IPS DF 6.9 (cell line): ENCODE results near the gene FBXO4.
"Not testable (repeated sequence)": the region's sequence is repeated elsewhere in the genome, so short reads cannot be mapped to it uniquely, and the experiment has no call there.

ENCODE experiments used
- DNase-seq: peaks from one replicate; pipeline ENCODE4 v3.0.0-alpha.2; 2013; ENCODE audit warnings: low read depth, low spot score
- H3K27ac ChIP-seq: one replicate; pipeline ENCODE4 v1.5.1; 2013; ENCODE audit warnings: low read length, control low read depth
- H3K27me3 ChIP-seq: 2 replicates; pipeline ENCODE4 v1.6.1; 2013; ENCODE audit warnings: mild to moderate bottlenecking, low read length; ENCODE audit not compliant: control insufficient read depth, insufficient read depth
- H3K36me3 ChIP-seq: 2 replicates; pipeline ENCODE4 v1.6.1; 2013; ENCODE audit warnings: low read length; ENCODE audit not compliant: control insufficient read depth, insufficient read depth
- H3K4me1 ChIP-seq: 2 replicates; pipeline ENCODE4 v1.6.1; 2013; ENCODE audit warnings: low read length; ENCODE audit not compliant: control insufficient read depth, insufficient read depth
- H3K4me3 ChIP-seq: 2 replicates; pipeline ENCODE4 v1.5.1; 2013; ENCODE audit warnings: mild to moderate bottlenecking, low read length
- H3K9me3 ChIP-seq: 2 replicates; pipeline ENCODE4 v1.6.1; 2013; ENCODE audit warnings: low read length, inconsistent platforms; ENCODE audit not compliant: control insufficient read depth, insufficient read depth
- WGBS: extraction: QIAGEN DNeasy Blood & Tissue Kit; methylation state at CpG from one replicate; pipeline ENCODE4 v1.1.7; 2013; ENCODE audit warnings: mixed read lengths, missing lambda C conversion rate; ENCODE audit not compliant: insufficient read length, insufficient coverage; 5-methylcytosine and 5-hydroxymethylcytosine counted together

The FBXO4 gene

GRCh38 chr5:41924526-41924871, 582 bp upstream of the FBXO4 start:
- Histone ChIP-seq H3K4me1 (no peaks in the 10 kb centered on the region), H3K4me3 (no peak overlapping the region), H3K27ac (no peak overlapping the region), H3K9me3 (no peaks in the 10 kb centered on the region), H3K36me3 (no peaks in the 10 kb centered on the region), H3K27me3 (no peaks in the 10 kb centered on the region)
- WGBS = no CpG with 5 or more reads among the region's 4 CpGs
- no peak for DNase-seq

GRCh38 chr5:41925555-41925951, 472 bp downstream of the FBXO4 start:
- Histone ChIP-seq H3K27me3 (no peaks in the 10 kb centered on the region), H3K4me3 (peak overlapping the region; percentile 31; the same call in 1 of the 2 replicates), H3K27ac (no peak overlapping the region), H3K9me3 (no peaks in the 10 kb centered on the region), H3K36me3 (no peaks in the 10 kb centered on the region), H3K4me1 (no peaks in the 10 kb centered on the region)
- DNase-seq = no peak
- WGBS = no CpG with 5 or more reads among the region's 18 CpGs

- H3K27ac ChIP-seq = no peak overlapping the region
- H3K9me3 ChIP-seq = no peaks in the 10 kb centered on the region
- WGBS = no CpG with 5 or more reads among the region's 4 CpGs
- no peaks in the 10 kb centered on the region for H3K27me3 ChIP-seq
- no peaks in the 10 kb centered on the region for H3K36me3 ChIP-seq
- no peak overlapping the region for H3K4me3 ChIP-seq
- no peak for DNase-seq
- no peaks in the 10 kb centered on the region for H3K4me1 ChIP-seq
These were observed 2.5 kb downstream of the FBXO4 start for GRCh38 chr5:41927604-41928003.

- Histone ChIP-seq H3K4me1 (no peaks in the 10 kb centered on the region), H3K27me3 (no peaks in the 10 kb centered on the region), H3K36me3 (no peaks in the 10 kb centered on the region), H3K27ac (no peak overlapping the region), H3K9me3 (no peaks in the 10 kb centered on the region), H3K4me3 (no peak overlapping the region)
- DNase-seq = no peak
These were observed 4.0 kb downstream of the FBXO4 start for GRCh38 chr5:41929035-41929434.

- DNase-seq = no peak
- Histone ChIP-seq H3K27ac (no peak overlapping the region), H3K9me3 (no peaks in the 10 kb centered on the region), H3K4me3 (no peak overlapping the region), H3K36me3 (no peaks in the 10 kb centered on the region), H3K27me3 (no peaks in the 10 kb centered on the region), H3K4me1 (no peaks in the 10 kb centered on the region)
- no CpG with 5 or more reads among the region's 2 CpGs for WGBS
These were observed 7.7 kb downstream of the FBXO4 start for GRCh38 chr5:41932770-41933169.

GRCh38 chr5:41935544-41935943, 10.5 kb downstream of the FBXO4 start:
- H3K4me3 ChIP-seq = no peak overlapping the region
- no peaks in the 10 kb centered on the region for H3K36me3 ChIP-seq
- DNase-seq = no peak
- H3K27me3 ChIP-seq = no peaks in the 10 kb centered on the region
- no peak overlapping the region for H3K27ac ChIP-seq
- no peaks in the 10 kb centered on the region for H3K4me1 ChIP-seq
- no peaks in the 10 kb centered on the region for H3K9me3 ChIP-seq

GRCh38 chr5:41940641-41941040, 15.6 kb downstream of the FBXO4 start:
- no peaks in the 10 kb centered on the region for H3K4me1 ChIP-seq
- no peak for DNase-seq
- no peak overlapping the region for H3K27ac ChIP-seq
- no peaks in the 10 kb centered on the region for H3K27me3 ChIP-seq
- no peaks in the 10 kb centered on the region for H3K9me3 ChIP-seq
- no peak overlapping the region for H3K4me3 ChIP-seq
- H3K36me3 ChIP-seq = no peaks in the 10 kb centered on the region
- no CpG with 5 or more reads among the region's 1 CpG for WGBS

GRCh38 chr5:41945332-41945955, 20.4 kb downstream of the FBXO4 start:
- H3K4me1 ChIP-seq, H3K27ac ChIP-seq, DNase-seq, H3K27me3 ChIP-seq, H3K36me3 ChIP-seq, H3K9me3 ChIP-seq, H3K4me3 ChIP-seq: not testable (repeated sequence)
- WGBS = no CpG with 5 or more reads among the region's 7 CpGs

GRCh38 chr5:41951224-41951623, 26.1 kb downstream of the FBXO4 start:
- no peaks in the 10 kb centered on the region for H3K36me3 ChIP-seq
- no peak overlapping the region for H3K4me3 ChIP-seq
- no peaks in the 10 kb centered on the region for H3K9me3 ChIP-seq
- no peaks in the 10 kb centered on the region for H3K27me3 ChIP-seq
- DNase-seq = no peak
- no peaks in the 10 kb centered on the region for H3K4me1 ChIP-seq
- WGBS = no CpG with 5 or more reads among the region's 3 CpGs
- H3K27ac ChIP-seq = no peak overlapping the region

GRCh38 chr5:41954286-41954685, 29.2 kb downstream of the FBXO4 start:
- WGBS = no CpG with 5 or more reads among the region's 1 CpG
- no peaks in the 10 kb centered on the region for H3K36me3 ChIP-seq

GRCh38 chr5:41955432-41956024, 30.4 kb downstream of the FBXO4 start:
- Histone ChIP-seq H3K4me1 (no peaks in the 10 kb centered on the region), H3K4me3 (no peak overlapping the region), H3K27me3 (no peaks in the 10 kb centered on the region), H3K9me3 (no peaks in the 10 kb centered on the region), H3K36me3 (no peaks in the 10 kb centered on the region), H3K27ac (no peak overlapping the region)
- WGBS = no CpG with 5 or more reads among the region's 7 CpGs
- no peak for DNase-seq

More at GRCh38 chr5:41954286-41954685, 29.2 kb downstream of the FBXO4 start:
- H3K9me3 ChIP-seq = no peaks in the 10 kb centered on the region
- DNase-seq = no peak
- no peak overlapping the region for H3K4me3 ChIP-seq
- no peak overlapping the region for H3K27ac ChIP-seq
- no peaks in the 10 kb centered on the region for H3K4me1 ChIP-seq
- no peaks in the 10 kb centered on the region for H3K27me3 ChIP-seq
